ENCODE data around the gene PIP5K1A. TPM values are rescaled to one million over a fixed set of nuclear protein-coding genes. Genes with fewer than 3 reads are reported as not detected.

PIP5K1A gene
- total RNA-seq, 2 donors from 2014 or later = 72.2 to 80.7 TPM

DNA sequence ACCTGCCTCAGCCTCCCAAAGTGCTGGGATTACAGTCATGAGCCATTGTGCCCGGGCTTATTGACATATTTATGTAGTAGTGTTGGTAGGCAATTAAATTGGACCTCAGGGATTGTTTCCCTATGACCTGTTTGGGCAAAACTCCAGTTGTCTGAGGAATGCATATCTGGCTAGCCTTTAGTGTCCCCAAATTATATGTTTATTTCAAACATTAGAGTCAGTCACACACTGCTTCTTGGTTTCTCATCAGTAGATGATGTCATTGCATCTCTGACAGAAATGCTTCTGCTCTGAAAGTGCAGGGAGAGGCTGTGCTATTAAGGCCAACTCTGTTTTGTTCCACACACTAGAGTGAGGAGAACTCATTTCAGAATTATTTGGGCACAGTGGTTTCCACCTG is 12.5 kb downstream of the PIP5K1A start:
- peaks cover 17% of the 10 kb centered on the region for H3K4me1 Mint-ChIP-seq
- H3K4me3 Mint-ChIP-seq = no peak overlapping the region
- peak overlapping the region; percentile 28 for H3K27ac Mint-ChIP-seq
- H3K9me3 Mint-ChIP-seq = no peaks in the 10 kb centered on the region
- peak; percentile 39 for ATAC-seq (replicated peaks)
- peaks cover 97% of the 10 kb centered on the region for H3K36me3 Mint-ChIP-seq (ENCODE audit: low read depth)
- no peaks in the 10 kb centered on the region for H3K27me3 Mint-ChIP-seq

DNA sequence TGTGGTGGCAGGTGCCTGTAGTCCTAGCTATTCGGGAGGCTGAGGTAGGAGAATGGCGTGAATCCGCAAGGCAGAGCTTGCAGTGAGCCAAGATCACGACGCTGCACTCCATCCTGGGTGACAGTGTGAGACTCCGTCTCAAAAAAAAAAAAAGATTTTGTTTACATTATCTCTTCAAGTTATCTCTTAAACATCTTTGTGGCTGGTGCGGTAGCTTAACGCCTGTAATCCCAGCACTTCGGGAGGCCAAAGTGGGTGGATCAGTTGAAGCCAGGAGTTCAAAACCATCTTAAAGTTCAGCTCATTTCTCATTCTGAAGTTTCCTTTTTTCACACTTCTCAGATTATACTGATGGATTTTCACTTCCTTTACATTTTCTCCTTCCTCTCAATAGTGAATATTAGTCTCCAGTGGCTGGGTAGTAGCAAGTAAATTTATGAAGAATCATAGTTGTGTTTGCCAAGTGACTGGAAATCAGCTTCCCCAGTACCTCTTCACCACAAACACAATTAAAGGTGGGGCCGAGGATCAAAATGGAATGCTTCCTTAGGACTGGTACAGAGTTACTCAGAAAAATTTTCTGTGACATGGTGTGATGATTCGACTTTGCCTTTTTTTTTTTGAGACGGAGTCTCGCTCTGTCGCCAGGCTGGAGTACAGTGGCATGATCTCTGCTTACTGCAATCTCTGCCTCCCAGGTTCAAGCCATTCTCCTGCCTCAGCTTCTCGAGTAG is 13.8 kb downstream of the PIP5K1A start:
- Mint-ChIP-seq H3K4me3 (peak overlapping the region; percentile 36), H3K27me3 (no peaks in the 10 kb centered on the region), H3K4me1 (peaks cover 13% of the 10 kb centered on the region), H3K27ac (peak overlapping the region; percentile 63), H3K36me3 (ENCODE audit: low read depth) (peaks cover 93% of the 10 kb centered on the region), H3K9me3 (no peaks in the 10 kb centered on the region)
- ATAC-seq (replicated peaks) = no peak

DNA sequence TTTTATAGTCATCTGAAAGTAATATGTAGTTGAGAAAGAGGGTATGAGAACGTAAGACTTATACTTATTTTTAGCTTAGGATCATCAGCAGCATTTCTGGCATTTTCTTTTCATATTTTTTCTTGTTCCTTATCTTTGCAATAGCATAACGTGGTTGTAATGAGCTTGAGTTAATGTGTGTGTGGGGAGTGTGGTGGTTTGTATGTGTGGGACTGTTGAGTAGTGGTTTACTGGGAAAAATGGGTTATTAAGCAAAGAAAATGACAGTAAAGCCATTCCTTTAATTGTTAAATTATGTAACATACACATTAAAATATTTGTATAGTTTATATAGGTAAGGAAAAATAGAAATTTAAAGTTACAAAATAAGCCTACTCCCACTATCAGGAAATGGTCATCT is 15.2 kb downstream of the PIP5K1A start:
- H3K4me3 Mint-ChIP-seq = no peak overlapping the region
- no peak for ATAC-seq (replicated peaks)
- H3K36me3 Mint-ChIP-seq (ENCODE audit: low read depth) = peaks cover 88% of the 10 kb centered on the region
- no peak overlapping the region for H3K27ac Mint-ChIP-seq
- no peaks in the 10 kb centered on the region for H3K9me3 Mint-ChIP-seq
- H3K4me1 Mint-ChIP-seq = peaks cover 13% of the 10 kb centered on the region
- no peaks in the 10 kb centered on the region for H3K27me3 Mint-ChIP-seq

DNA sequence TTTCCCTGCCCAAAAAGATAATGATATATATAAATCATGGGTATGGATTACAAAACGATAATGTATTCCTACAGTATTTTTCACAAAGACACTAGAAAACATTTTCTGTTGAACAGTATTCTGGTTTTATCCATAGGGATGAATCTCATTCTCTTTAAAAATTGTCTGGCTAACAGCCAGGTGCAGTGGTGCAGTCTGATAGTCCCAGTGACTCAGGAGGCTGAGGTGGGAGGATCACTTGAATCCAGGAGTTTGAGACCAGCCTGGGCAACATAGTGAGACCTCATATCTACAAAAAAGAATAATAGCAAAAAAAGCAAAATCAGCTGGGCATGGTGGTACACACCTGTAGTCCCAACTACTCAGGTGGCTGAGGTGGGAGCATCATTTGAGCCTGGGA is 23.3 kb downstream of the PIP5K1A start:
- no peak for ATAC-seq (replicated peaks)
- no peaks in the 10 kb centered on the region for H3K27me3 Mint-ChIP-seq

DNA sequence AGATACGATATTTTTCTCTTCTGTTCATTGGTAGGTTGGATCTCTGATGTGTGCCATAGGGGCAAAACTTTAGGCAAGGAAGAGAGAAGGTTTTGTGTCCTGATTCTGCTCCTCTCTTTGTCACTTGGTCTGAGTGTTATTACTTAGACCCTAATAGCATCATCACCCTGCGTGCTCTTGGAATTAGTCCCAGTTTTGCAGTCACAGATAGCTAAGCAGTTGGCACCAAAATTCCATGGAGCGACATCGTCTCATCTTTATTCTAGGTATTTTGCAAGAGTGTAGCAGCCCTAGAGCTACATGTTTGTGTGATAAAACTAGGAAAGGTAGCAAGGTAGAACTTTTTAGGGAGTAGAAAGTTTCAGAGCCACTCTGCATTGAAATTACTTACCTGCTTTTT is 23.8 kb downstream of the PIP5K1A start:
- no peaks in the 10 kb centered on the region for H3K27me3 Mint-ChIP-seq
- no peak for ATAC-seq (replicated peaks)
- no peak overlapping the region for H3K4me3 Mint-ChIP-seq
- peaks cover 68% of the 10 kb centered on the region for H3K36me3 Mint-ChIP-seq (ENCODE audit: low read depth)
- no peaks in the 10 kb centered on the region for H3K9me3 Mint-ChIP-seq
- no peak overlapping the region for H3K27ac Mint-ChIP-seq
- H3K4me1 Mint-ChIP-seq = no peaks in the 10 kb centered on the region

More for the DNA sequence above, 23.3 kb downstream of the PIP5K1A start:
- H3K36me3 Mint-ChIP-seq (ENCODE audit: low read depth) = peaks cover 65% of the 10 kb centered on the region
- no peak overlapping the region for H3K27ac Mint-ChIP-seq
- no peaks in the 10 kb centered on the region for H3K9me3 Mint-ChIP-seq
- no peak overlapping the region for H3K4me3 Mint-ChIP-seq
- H3K4me1 Mint-ChIP-seq = no peaks in the 10 kb centered on the region

DNA sequence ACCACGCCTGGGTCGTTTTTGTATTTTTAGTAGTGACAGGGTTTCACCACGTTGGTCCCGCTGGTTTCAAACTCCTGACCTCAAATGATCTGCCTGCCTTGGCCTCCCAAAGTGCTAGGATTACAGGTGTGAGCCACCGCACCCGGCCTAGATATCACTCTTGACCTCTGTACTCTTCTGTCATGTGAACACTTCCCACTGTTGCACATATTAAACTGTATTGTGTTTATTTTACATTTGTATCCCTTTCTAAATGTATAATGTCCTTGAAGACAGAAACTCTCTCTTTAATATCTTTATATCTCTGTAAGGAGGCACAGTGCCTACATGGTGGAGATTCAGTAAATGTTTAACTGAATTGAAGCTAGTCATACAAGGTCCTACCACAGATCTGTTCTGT is 36.9 kb downstream of the PIP5K1A start:
- Mint-ChIP-seq H3K4me3 (no peak overlapping the region), H3K27me3 (no peaks in the 10 kb centered on the region), H3K9me3 (no peaks in the 10 kb centered on the region), H3K36me3 (ENCODE audit: low read depth) (peaks cover 100% of the 10 kb centered on the region), H3K4me1 (peaks cover 5% of the 10 kb centered on the region), H3K27ac (no peak overlapping the region)
- ATAC-seq (replicated peaks) = no peak

DNA sequence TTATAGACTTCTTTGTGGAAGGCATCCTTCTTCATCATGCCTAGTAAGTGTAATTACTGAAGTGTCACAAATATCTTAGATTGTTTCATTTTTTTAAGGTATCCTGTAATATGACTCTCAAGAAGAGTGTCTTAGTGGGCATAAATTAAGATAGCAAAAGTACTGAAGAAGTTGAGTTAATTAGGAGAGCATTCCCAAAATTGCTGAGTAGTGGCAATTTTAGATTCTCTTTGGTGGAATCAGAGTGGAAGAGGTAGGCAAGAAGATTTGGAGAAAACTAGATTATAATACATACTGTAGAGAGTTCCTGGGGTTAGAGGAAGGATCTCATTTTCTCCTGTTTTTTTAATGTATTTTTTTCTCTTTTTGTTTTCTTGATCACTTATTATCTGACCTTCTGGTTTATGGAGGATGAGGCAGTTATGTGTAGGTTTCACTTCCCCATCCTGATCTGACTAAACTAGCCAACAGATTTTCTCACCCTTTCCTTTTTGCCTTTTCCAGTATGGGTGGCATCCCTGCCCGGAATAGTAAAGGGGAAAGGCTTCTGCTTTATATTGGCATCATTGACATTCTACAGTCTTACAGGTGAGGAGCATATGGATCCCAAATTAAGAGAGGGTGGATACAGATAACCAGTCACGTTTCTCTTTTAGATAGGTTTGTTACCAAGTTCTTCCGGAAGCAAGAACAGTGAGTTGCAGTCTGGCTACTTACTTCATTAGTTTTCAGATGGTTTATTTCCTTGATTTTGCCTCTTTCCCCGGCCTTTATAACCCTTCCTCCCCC is 39.5 kb downstream of the PIP5K1A start:
- H3K36me3 Mint-ChIP-seq (ENCODE audit: low read depth) = peaks cover 100% of the 10 kb centered on the region
- H3K4me1 Mint-ChIP-seq = peaks cover 5% of the 10 kb centered on the region
- no peaks in the 10 kb centered on the region for H3K27me3 Mint-ChIP-seq
- peak overlapping the region; percentile 48 for H3K27ac Mint-ChIP-seq
- H3K9me3 Mint-ChIP-seq = no peaks in the 10 kb centered on the region
- no peak for ATAC-seq (replicated peaks)
- no peak overlapping the region for H3K4me3 Mint-ChIP-seq

DNA sequence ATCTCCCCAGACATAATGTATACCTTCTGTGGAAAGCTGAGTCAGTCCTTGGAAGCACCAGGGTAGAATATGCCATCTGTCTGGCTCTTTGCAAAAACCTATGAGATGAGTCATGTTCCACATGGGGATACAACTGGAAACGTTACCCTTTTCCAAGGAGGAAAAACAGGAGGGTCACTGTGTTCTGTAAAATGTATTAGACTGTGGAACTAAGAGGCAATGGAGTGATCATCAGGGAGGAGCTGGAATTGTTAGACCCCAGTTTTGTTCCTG is 40.1 kb downstream of the PIP5K1A start:
- H3K36me3 Mint-ChIP-seq (ENCODE audit: low read depth) = peaks cover 100% of the 10 kb centered on the region
- no peaks in the 10 kb centered on the region for H3K9me3 Mint-ChIP-seq
- peak overlapping the region; percentile 48 for H3K27ac Mint-ChIP-seq
- no peaks in the 10 kb centered on the region for H3K27me3 Mint-ChIP-seq
- H3K4me3 Mint-ChIP-seq = no peak overlapping the region
- no peak for ATAC-seq (replicated peaks)
- H3K4me1 Mint-ChIP-seq = peaks cover 5% of the 10 kb centered on the region

DNA sequence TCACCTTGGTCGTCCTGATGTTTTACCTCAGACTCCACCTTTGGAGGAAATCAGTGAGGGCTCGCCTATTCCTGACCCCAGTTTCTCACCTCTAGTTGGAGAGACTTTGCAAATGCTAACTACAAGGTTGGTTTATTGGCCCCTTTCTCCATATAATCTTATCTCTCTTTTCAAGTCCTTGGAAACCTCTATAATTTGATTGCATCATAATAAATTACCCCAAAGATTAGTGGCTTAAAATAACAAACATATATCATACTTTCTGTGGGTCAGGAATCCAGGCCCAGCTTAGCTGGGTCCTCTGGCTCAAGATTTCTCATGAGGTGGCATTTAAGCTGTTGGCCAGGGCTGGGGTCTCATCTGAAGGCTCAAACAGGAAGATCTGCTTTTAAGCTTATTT is 44.1 kb downstream of the PIP5K1A start:
- H3K4me1 Mint-ChIP-seq = peaks cover 5% of the 10 kb centered on the region
- H3K27me3 Mint-ChIP-seq = no peaks in the 10 kb centered on the region
- no peak overlapping the region for H3K4me3 Mint-ChIP-seq
- H3K36me3 Mint-ChIP-seq (ENCODE audit: low read depth) = peaks cover 100% of the 10 kb centered on the region
- peak overlapping the region; percentile 65 for H3K27ac Mint-ChIP-seq
- no peak for ATAC-seq (replicated peaks)
- no peaks in the 10 kb centered on the region for H3K9me3 Mint-ChIP-seq

DNA sequence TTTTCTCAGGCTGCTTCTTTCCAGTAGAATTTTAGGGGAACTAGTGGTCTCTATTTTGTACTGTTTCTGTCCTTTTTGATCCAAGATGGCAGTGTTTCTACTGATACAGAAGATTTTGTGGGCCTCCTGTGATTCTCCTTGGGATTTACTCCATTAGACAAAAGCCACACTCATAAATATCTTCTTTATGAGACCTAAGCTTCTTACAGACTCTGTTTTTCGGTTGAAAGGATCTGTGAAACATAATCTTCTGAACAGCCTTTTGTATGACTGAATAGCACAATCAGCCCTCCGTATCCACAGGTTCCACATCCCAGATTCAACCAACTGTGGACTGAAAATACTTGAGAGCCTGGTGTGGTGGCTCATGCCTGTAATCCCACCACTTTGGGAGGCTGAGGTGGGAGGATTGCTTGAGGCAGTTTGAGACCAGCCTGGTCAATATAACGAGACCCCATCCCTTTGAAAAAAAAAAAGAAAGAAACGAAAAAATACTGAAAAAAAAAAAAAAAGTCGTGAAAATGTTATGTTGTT is 45.4 kb downstream of the PIP5K1A start:
- Mint-ChIP-seq H3K4me3 (no peak overlapping the region), H3K36me3 (ENCODE audit: low read depth) (peaks cover 100% of the 10 kb centered on the region), H3K27ac (no peak overlapping the region), H3K9me3 (no peaks in the 10 kb centered on the region), H3K27me3 (no peaks in the 10 kb centered on the region), H3K4me1 (no peaks in the 10 kb centered on the region)
- ATAC-seq (replicated peaks) = no peak

DNA sequence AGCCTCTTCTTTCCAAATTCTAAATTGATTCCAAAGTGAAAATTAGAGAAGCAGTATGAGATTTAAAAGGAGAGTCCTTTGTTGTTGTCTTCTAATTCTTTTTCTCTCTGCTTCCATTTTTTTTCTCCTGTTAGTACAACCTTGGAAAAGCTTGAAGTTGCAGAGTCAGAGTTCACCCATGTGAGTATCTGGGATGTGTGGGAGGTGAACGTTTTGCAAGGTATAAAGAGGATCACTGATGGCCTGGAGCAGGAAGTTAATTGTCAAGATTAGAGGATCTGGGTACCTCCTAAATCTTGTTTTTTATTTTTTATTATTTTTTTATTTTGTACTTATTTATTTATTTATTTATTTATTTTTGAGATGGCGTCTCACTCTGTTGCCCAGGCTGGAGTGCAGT is 48.4 kb downstream of the PIP5K1A start:
- H3K27ac Mint-ChIP-seq = no peak overlapping the region
- peaks cover 87% of the 10 kb centered on the region for H3K36me3 Mint-ChIP-seq (ENCODE audit: low read depth)
- no peak overlapping the region for H3K4me3 Mint-ChIP-seq
- no peaks in the 10 kb centered on the region for H3K27me3 Mint-ChIP-seq
- no peaks in the 10 kb centered on the region for H3K9me3 Mint-ChIP-seq
- no peak for ATAC-seq (replicated peaks)
- no peaks in the 10 kb centered on the region for H3K4me1 Mint-ChIP-seq

DNA sequence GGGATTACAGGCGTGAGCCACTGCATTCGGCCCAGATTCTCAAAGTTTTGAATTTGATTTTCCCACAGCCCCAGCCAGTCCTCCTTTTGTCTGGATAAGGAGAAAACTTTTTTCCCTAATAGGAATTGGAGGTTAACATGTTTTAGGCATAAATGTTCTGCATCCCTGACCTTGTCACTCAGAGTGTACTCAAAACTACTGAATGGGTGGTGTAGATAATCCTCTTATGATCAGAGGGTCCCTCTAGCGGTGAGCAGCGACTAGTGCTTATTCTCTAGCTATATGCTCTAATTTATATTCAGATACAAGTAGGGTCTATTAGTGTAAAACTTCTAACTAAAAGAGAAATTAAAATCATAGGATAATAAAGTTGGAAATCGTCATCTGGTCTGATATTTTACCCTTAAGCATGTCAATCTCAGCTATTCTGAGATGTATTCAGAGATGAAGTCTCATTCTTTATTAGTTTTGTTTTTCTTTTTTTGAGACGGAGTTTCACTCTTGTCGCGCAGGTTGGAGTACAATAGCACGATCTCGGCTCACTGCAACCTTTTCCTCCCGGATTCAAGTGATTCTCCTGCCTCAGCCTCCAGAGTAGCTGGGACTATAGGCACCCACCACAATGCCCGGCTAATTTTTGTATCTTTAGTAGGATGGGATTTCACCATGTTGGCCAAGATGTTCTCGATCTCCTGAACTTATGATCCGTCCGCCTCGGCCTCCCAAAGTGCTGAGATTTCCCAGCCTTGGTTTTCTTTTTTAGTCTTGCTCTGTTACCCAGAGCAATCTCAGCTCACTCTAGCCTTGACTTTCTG is 53.5 kb downstream of the PIP5K1A start:
- ATAC-seq (replicated peaks) = peak; percentile 39
- Mint-ChIP-seq H3K36me3 (ENCODE audit: low read depth) (peaks cover 59% of the 10 kb centered on the region), H3K9me3 (no peaks in the 10 kb centered on the region), H3K27ac (no peak overlapping the region), H3K4me1 (peaks cover 10% of the 10 kb centered on the region), H3K4me3 (no peak overlapping the region), H3K27me3 (no peaks in the 10 kb centered on the region)

DNA sequence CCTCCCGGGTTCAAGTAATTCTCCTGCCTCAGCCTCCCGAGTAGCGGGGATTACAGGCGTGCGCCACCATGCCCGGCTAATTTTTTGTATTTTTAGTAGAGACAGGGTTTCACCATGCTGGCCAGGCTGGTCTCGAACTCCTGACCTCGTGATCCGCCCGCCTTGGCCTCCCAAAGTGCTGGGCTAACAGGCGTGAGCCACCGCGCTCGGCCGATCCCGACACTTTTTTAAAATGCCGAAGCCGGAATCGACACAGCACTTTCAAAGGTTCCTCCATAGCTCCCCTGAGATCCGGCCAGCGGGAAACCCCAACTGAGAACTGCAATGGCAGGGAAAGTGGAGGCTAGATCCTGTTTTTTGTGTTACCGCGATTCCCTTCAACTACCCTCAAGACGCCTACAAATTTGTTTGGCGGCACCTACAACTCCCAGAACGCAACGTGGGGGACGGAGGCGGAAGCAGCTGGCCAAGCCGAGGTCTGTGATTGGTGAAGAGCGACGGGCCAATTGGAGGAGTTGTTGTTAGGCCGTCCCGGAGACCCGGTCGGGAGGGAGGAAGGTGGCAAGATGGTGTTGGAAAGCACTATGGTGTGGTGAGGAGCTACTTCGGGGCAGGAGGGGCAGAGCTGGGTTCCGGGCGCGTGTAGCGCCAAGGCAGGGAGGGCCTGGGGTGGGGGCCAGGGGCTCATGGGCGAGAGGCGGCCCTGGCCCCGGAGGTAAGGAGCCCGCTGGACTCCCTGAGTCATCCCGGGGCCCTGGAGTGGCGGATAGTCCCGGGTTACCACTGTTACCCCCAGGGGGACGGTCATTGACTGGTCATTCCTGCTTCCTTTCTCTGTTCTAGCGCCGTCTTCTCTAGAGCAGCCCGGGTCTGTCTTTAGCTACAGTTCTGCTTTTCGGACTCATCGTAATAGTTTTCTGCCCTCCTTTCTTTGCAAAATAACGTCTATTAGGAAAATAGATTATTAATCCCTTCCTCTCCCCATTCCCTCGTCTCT is 56.2 kb downstream of the PIP5K1A start, which contains the start of gene PSMD4:
Gene PSMD4, plus strand, starts transcription at position 518 of the 997 bp plus-strand sequence. Its CDS starts 49 bp downstream, at position 567.
- Mint-ChIP-seq H3K9me3 (no peaks in the 10 kb centered on the region), H3K36me3 (ENCODE audit: low read depth) (peaks cover 55% of the 10 kb centered on the region), H3K27ac (peak within 1 kb of the TSS; percentile 97), H3K4me3 (peak within 1 kb of the TSS; percentile 98), H3K4me1 (peaks cover 20% of the 10 kb centered on the region), H3K27me3 (no peaks in the 10 kb centered on the region)
- ATAC-seq (replicated peaks) = peak; percentile 96
